Stromal cell of bone marrow (primary cell): ENCODE results near the gene USF3.
A peak's percentile ranks its signal among the peaks of the same experiment; 100 is the strongest.
"Not testable (repeated sequence)": the region's sequence is repeated elsewhere in the genome, so short reads cannot be mapped to it uniquely, and the experiment has no call there.

Experiments
- DNase-seq: peaks from one replicate; pipeline ENCODE4 v3.0.0-alpha.2; 2012; ENCODE audit warnings: low read depth

Gene USF3

DNA sequence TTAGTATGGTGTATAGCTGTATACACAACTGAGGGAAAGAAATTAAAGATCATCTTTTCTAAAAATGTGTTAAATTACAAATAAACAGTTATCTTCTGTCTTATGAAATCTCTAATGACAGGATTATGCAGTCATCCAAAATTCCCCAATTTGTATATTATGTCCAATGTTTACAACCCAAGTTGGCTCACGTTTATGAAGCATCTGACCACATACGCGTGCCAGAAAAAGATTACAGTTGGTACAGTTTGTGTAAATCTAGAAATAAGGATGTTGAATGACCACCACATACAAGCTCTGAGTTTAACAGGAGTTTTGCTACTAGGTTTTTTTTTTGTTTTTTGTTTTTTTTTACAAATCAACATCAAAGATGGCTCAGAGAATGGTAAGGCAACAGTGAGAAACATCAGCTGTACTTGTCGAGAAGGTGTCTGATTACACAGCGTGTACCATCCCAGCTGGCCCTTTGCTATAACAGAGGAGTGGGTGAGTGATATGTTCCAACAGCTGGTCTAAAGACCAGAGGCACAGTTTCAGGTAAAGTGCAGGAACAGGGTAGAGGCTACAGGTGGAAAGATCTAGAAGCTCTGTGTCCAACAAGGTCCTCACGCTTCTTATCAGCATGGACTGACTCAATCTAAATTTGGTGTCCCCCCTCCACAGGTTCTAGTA, 47.1 kb downstream of the USF3 start:
- DNase-seq, result no peak

DNA sequence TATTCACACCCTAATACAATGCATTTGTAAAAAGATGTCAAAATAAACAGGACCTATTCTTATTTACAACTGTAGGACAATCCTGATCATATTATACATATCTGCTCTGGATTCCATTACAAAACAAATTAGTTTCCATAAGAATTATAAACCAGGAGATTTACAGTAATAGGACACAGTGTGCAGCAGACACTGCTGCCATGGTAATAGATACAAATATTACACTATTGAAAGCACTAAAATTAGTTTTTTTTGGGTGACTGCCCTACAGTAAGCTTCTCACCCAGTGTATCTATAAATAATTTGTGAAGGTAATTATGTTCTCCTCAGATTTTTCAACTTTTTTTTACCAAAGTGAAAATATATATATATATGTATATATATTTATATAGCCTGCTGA, 47.9 kb downstream of the USF3 start:
- no peak for DNase-seq

DNA sequence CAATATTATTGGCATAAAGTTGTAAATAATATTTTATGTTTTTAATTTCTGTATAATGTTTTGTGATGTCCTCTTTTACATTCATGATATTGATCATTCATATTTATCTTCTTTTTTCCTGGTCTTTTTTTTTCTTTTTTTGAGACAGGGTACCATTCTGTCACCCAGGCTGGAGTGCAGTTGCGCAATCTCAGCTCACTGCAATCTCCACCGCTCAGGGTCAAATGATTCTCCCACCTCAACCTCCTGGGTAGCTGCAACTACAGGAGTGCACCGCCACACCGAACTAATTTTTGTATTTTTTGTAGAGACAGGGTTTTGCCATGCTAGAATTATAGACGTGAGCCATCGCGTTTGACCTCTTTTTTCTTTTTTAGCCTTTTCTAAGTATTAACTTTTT, 52.9 kb downstream of the USF3 start:
- no peak for DNase-seq

DNA sequence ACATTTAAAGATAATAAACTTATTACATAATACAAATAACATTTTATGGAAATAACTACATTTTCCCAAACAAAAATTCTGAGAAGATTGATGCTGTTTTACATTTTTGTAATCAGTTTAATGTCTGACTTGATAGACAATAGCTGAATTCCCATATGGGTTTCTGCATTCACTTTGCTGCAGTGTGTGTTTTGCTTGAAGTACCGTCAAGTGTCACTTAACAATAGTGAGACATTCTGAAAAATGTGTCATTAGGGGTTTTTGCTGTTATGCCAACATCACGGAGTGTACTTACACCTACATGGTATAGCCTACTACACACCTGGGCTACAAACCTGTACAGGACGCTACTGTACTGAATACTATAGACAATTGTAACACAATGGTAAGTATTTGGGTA, 57.5 kb downstream of the USF3 start:
- no peak for DNase-seq

DNA sequence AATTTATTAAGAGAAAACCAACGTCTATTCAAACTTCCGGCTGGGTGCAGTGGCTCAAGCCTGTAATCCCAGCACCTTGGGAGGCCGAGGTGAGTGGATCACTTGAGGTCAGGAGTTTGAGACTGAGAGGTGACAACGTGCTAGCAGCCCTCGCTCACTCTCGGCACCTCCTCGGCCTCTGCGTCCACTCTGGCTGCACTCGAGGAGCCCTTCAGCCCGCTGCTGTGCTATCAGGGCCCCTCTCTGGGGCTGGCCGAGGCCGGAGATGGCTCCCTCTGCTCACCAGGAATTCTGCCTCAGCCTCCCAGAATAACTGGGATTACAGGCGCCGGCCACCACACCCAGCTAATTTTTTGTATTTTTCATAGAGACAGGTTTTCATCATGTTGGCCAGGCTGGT, 58.7 kb downstream of the USF3 start:
- no peak for DNase-seq

DNA sequence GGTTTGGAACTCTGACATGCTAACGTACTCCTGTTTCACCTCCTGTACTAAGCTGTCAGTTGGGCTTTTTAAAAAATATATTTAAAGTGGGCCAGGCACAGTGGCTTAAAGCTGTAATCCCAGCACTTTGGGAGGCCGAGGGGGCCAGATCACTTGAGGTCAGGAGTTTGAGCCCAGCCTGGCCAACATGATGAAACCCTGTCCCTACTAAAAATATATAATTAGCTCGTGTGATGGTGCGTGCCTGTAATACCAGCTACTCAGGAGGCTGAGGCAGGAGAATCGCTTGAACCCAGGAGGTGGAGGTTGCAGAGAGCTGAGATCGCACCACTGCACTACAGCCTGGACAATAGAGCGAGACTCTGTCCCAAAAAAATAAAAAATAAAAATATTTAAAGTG, 60.4 kb downstream of the USF3 start:
- DNase-seq, result not testable (repeated sequence)

DNA sequence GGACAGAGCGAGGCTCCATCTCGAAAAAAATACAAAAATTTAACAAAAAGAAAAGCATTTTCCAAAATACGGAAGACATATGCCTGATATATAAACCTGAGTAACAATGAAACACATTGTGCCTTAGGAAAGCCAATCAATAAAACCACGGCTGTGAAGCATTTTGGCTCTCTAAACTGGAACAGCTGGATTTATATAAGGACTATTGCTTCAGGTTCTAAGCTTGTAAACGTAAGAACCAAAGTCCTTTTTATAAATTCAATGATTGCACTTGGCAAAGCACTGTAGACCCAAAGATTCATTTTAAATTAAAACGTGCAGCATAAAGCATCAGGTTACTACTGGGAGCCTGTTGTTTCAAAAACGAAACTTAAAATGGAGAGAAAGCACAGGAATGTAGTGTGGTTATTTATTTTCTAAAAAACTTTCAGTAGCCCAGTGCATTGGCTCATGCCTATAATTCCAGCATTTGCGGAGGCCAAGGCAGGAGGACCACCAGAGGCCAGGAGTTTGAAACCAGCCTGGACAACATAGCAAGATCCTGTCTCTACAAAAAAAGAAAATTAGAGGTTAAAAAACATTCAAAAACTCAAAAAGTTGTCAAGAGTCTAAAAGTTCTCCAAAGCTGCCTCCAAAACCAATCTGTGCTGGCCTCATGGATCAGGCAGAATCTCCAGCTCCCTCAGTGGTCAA, 61.5 kb downstream of the USF3 start:
- DNase-seq, result no peak

DNA sequence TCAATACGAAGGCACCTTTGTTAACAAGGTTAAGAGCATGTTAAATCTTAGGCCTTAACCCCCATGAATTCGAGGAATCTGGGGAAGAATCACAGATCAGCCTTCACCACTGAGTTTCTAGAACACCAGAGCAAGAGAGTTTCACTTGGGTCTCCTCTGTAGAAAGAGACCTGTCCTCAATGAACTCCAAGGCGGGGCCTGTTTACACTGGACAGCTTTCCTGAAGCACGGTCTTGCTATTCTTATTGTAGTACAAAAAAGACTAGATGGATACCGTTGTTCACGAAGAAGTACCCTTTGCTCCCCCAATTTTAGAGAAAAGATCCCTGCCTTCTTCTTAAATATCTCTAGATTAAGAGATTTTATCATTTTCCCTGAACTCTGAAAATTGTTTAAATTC, 64.9 kb downstream of the USF3 start:
- no peak for DNase-seq

DNA sequence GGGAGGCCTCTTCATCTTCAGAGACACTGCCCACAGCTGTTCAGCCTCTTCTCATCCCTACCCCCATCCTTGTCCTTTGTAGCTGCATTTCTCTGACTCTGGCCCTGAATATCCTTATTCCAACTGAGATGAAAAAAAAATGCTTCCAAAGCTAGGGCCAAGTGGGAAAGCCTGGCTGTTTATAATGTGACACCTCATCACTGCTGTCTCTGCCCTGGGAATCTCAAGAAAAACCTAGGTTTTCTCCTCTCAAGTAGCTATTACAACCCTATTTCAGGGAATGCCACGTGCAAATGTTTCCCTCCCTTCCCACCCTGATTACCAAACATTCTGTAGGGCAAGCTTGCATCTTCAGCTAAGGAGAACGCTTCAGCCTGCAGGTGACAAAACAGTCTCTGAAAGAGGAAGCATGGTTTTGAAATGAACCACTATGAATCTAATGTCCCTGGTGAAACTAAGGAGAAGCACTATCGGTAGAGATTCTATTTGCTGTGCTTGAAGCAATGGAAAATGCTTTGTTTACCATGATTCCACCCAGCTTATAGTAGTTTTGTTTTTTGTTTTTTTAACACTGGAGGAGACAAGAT, 65.4 kb downstream of the USF3 start:
- no peak for DNase-seq

DNA sequence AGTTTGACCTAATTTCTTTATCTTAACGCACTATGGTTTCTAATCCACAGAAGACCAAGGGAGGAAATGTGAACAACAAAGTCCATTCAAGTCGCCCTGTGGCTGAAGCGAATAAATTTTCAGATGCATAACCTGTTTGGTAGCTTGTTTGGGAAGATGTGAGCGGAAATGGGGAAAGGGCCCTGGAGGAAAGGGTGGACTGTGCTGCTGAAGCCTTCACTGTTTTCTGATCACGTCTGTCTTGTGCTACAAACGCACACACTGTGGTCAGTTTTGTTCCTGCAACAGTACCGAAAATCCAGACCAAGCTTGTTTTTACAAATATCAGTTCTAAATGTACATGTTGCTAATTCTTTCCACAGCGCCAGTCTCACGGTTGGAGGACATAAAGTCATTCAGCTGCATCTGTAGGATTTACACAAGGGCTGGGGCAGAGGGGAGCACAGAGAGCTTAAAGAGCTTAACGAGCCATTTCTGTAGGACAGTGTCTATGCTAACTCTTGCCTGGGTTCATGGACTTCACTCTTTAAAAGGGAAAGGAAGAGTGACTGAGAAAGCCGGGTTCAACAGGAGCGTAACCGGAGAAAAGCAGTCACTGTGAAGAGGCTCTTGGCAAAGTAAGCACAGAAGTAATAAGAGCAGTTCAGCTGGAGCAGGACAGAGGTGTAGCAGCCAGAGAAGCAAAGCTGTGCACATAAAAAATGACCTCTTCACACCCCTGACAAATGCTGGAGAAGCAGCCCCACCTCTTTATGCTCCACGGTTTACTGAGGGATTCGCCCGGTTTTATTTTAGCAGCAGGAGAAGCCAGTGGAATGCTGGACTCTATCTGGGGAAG, 66.6 kb downstream of the USF3 start:
- no peak for DNase-seq

DNA sequence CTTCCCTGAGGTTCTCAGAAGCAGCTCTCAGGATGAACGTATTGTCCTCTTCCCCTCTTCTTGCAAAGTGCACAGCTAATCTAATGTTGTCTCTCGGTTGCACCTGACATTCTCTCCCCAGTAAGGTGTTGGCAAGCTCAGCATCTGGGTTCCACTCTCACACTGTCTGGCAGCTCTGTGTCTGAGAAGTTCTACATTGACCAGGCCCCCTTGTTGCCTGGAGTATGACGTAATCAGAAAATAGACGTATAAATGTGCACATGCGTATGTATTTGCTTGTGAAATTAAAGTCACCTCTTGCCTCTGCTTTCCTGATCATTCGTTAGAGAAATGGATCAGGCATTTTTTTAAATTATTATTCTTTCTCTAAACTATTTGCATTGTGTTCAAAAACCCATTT, 67.7 kb downstream of the USF3 start:
- no peak for DNase-seq

DNA sequence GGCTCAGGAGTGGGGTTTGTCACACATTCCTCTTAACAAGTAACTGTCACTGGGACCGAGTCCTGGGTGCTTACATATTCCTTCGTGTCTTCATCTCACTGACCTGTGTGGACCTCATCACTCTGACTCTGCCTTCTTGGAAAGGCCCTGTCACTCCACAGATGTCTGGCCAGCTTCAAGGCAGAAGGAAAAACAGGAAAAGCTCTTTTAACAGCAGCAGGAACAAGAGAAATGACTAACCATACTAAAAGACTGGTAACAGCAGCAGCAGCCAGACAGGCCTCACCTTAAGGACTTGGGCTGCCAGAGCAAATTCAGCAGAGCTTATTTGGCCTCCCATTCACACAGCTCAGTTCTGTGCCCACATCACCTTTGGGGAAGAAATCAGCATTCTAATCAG, 68.1 kb downstream of the USF3 start:
- no peak for DNase-seq

DNA sequence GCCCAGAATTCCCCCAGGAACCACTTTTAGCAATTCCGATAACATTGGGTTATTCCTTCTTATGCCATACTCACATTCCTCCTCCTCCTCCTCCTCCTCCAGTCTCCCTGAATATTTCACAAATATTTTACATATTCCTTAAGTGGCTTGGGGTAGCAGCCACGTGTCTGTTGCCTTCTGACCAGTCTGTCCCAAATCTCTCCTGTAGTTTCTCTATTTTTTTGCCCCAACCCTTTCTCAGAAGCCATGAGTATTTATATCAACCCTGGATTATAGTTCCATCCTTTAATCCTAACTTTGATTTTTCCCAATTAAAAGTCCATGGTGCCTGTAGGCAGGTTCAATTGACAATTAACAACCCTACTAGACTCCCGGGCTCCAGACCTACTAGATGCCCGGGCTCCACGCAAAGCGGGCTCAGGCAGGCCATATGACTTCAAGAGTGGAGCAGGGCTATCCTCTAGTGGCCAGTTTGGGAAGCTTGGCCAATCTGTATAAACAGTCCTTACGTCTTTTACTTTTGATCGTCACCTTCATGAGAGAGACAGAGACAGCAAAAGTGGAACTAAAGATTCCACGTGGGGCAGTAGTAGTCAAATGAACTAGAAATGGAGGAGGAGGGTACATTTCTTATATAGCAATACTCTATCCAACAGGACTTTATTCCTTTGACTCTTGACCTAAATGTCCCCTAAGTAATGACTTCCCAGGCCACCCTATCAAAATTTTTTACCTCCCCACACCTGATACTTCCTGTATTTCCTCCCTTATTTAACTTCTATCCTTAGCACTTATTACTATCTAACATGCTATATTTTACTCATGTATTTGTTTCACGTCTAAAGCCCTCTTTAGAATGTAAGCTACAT, 69.7 kb downstream of the USF3 start:
- DNase-seq, result peak; percentile 43

DNA sequence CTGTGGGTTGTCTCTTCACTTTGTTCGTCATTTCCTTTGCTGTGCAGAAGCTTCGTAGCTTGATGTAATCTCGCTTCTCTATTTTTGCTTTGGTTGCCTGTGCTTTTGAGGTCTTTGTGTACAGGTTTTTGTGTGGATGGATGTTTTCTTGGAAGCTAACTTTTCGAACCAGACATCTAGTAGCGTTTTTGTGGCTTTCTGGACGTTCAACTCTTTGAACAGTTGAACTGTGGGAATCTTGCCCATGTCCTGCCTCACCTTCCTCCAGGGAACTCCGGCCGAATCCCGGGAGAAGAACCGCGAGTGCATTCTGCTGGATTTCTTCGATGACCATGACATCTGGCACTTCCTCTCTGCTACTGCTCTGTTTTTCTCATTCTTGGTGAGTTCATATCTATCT, 70.6 kb downstream of the USF3 start:
- no peak for DNase-seq

DNA sequence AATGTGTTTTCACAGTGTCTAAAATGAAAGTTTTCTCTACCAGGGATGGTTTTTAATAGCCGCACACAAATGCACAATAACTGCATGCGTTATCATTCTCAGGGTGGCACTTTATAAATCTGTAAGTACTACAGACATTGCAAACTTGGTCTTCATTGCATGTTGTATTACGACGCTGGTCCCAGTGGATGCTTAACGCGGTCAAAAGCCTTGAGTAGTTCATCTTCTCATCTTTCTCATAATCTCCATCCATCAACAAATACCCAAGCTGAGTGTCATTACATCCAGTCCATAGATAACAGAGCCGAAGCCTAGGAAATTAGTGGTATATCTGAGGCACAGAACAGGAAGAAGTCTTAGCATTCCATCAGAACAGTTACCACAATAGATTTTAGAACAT, 72.6 kb downstream of the USF3 start:
- no peak for DNase-seq

DNA sequence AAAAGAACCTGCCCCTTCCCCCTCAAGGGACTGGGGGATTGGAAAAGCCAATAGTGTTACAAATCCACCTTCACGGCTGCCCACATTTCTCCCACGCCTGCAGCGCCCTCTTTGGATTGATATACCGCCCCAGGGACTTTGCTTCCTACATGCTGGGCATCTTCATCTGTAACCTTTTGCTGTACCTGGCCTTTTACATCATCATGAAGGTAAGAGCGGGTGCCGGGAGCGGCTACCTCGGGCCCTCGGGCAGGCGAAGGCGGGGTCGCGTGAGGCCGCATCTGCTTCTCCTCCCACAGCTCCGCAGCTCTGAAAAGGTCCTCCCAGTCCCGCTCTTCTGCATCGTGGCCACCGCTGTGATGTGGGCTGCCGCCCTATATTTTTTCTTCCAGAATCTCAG, 73.1 kb downstream of the USF3 start:
- DNase-seq, result no peak

DNA sequence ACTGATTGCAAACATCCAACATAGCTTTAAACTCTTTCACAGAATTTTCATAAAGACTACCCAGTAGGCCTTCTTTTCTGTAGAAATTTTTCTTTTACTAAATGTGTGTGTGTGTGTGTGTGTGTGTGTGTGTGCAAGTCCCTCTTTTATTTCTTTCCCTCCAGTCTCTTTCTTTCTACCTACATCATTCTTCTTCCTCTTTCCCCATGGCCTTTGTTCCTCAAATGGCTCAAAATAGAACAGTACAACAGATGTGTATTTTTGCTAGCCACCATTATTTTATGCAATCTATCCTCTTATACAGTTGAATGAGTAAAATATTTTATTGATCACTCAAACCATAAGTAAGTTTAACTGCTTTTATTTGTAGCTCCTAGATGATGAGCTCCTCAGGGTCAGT, 76.4 kb downstream of the USF3 start:
- DNase-seq, result no peak

DNA sequence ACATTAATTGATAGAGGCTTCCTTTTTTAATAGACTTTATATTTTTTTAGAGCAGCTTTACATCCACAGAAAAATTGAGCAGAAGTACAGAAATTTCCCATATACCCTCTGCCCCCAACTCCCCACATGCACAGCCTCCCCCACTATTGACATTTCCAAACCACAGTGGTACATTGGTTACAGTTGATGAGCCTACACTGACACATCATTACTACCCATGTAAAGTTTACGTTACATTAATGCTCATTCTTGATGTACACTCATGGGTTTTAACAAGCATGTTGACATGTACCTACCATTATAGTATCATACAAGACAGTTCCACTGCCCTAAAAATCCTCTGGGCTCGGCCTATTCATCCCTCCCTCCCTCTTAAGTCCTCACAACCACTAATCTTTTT, 78.7 kb downstream of the USF3 start:
- no peak for DNase-seq

DNA sequence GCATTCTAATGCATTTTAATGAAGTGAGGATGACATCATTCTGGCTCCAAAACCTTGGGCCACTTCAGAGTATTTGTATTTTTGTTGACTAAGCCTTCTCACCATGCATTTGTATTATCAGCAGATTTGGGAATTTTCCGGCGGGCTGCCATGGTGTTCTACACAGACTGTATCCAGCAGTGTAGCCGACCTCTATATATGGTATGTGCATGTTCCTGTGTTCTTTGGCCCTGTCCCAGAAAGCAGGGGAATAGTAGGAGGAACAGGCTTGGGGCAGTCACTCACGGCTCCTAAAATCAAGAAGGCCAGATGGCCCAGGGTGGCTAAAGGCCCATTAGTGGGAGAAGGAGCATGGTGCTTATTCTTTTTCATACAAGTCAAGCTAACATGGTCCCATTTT, 80.5 kb downstream of the USF3 start:
- DNase-seq, result no peak

DNA sequence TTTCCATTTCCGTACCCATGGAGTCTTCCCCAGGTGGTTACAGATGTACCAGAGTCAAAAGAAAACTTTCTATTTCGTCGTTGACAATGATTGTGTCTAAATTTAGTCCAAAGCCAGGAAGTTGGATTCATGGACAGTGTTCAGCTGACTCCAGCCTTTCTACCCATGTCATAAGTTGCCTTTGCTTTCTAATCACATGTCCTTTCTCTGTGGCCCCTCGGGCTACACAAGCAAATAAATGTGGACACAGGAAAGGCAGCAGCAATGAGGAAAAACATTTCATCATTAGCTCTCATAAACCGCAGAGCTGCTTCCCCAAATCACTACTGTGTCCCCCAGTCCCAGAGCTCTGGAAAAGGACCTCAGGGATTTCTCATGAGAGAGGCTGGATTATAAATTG, 82.0 kb downstream of the USF3 start:
- DNase-seq, result no peak

DNA sequence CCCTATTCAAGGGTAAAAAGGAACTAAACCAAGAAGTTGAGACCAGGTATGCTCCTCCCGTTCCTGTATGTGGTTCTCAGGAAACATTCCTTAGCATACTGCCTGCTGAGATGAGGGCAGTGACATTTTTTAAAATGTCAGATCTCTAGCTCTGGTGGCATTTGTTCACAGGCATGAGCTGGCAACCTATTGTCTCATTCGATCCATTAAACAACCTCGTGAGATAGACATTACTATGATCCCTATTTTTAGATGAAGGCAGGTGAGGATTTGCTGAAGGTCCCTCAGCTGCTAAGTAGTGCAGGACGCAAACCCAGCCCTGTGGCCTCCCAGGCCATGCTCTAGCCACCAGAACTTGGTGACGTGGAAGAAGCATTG, 89.2 kb downstream of the USF3 start:
- no peak for DNase-seq
